ENCODE data around the gene LRMDA. TPM values are rescaled to one million over a fixed set of nuclear protein-coding genes. Genes with fewer than 3 reads are reported as not detected.

LRMDA gene
- total RNA-seq, 1 donor from 2014 or later = 2.1 TPM

- H3K27me3 Mint-ChIP-seq (ENCODE audit: unreplicated experiment) = peaks cover 2% of the 10 kb centered on the region
- no peaks in the 10 kb centered on the region for H3K36me3 Mint-ChIP-seq (ENCODE audit: unreplicated experiment)
- no peaks in the 10 kb centered on the region for H3K4me1 Mint-ChIP-seq (ENCODE audit: low read depth, unreplicated experiment)
- no peak for DNase-seq
- H3K27ac Mint-ChIP-seq (ENCODE audit: unreplicated experiment) = no peak overlapping the region
- H3K4me3 Mint-ChIP-seq (ENCODE audit: unreplicated experiment) = no peak overlapping the region
- TF ChIP-seq CTCF (IDR thresholded peaks at IDR 0.05; ENCODE audit: partially characterized antibody, unreplicated experiment) = no peak
- no peaks in the 10 kb centered on the region for H3K9me3 Mint-ChIP-seq (ENCODE audit: unreplicated experiment)
Observed at GRCh38 chr10:75592791-75593643, 161.6 kb downstream of the LRMDA start.

- no peak overlapping the region for H3K27ac Mint-ChIP-seq (ENCODE audit: unreplicated experiment)
- DNase-seq = no peak
- TF ChIP-seq CTCF (IDR thresholded peaks at IDR 0.05; ENCODE audit: partially characterized antibody, unreplicated experiment) = no peak
- no peaks in the 10 kb centered on the region for H3K36me3 Mint-ChIP-seq (ENCODE audit: unreplicated experiment)
- no peaks in the 10 kb centered on the region for H3K4me1 Mint-ChIP-seq (ENCODE audit: low read depth, unreplicated experiment)
- no peak overlapping the region for H3K4me3 Mint-ChIP-seq (ENCODE audit: unreplicated experiment)
- H3K27me3 Mint-ChIP-seq (ENCODE audit: unreplicated experiment) = peaks cover 2% of the 10 kb centered on the region
- H3K9me3 Mint-ChIP-seq (ENCODE audit: unreplicated experiment) = no peaks in the 10 kb centered on the region
Observed at GRCh38 chr10:75593692-75594556, 162.5 kb downstream of the LRMDA start.

GRCh38 chr10:75596930-75597620 lies 165.7 kb downstream of the LRMDA start:
- Mint-ChIP-seq H3K27me3 (ENCODE audit: unreplicated experiment) (peaks cover 4% of the 10 kb centered on the region), H3K4me3 (ENCODE audit: unreplicated experiment) (no peak overlapping the region), H3K36me3 (ENCODE audit: unreplicated experiment) (no peaks in the 10 kb centered on the region), H3K4me1 (ENCODE audit: low read depth, unreplicated experiment) (no peaks in the 10 kb centered on the region), H3K27ac (ENCODE audit: unreplicated experiment) (no peak overlapping the region), H3K9me3 (ENCODE audit: unreplicated experiment) (no peaks in the 10 kb centered on the region)
- no peak for TF ChIP-seq CTCF (IDR thresholded peaks at IDR 0.05; ENCODE audit: partially characterized antibody, unreplicated experiment)
- no peak for DNase-seq

- no peak overlapping the region for H3K27ac Mint-ChIP-seq (ENCODE audit: unreplicated experiment)
- DNase-seq = no peak
- no peaks in the 10 kb centered on the region for H3K9me3 Mint-ChIP-seq (ENCODE audit: unreplicated experiment)
- H3K27me3 Mint-ChIP-seq (ENCODE audit: unreplicated experiment) = peaks cover 4% of the 10 kb centered on the region
- no peak overlapping the region for H3K4me3 Mint-ChIP-seq (ENCODE audit: unreplicated experiment)
- no peaks in the 10 kb centered on the region for H3K36me3 Mint-ChIP-seq (ENCODE audit: unreplicated experiment)
- no peak for TF ChIP-seq CTCF (IDR thresholded peaks at IDR 0.05; ENCODE audit: partially characterized antibody, unreplicated experiment)
- no peaks in the 10 kb centered on the region for H3K4me1 Mint-ChIP-seq (ENCODE audit: low read depth, unreplicated experiment)
Observed at GRCh38 chr10:75597773-75598440, 166.5 kb downstream of the LRMDA start.
